ENCODE measurements around the gene CPHXL.

Gene CPHXL

GRCh38 chr16:75726390-75726789 lies at the start of gene CPHXL:
CPHXL (minus strand) TSS chr16:75726490; CDS start chr16:75726442, 48 bp downstream.
- no peak for DNase-seq

GRCh38 chr16:75774197-75774596 lies 47.9 kb upstream of the CPHXL start:
- DNase-seq: no peak

GRCh38 chr16:75770051-75770450 lies 43.8 kb upstream of the CPHXL start:
- DNase-seq: no peak

GRCh38 chr16:75764154-75764768 lies 38.0 kb upstream of the CPHXL start:
- peak; percentile 14 for DNase-seq

GRCh38 chr16:75763204-75763603 lies 36.9 kb upstream of the CPHXL start:
- no peak for DNase-seq

- no peak for DNase-seq
Measured at GRCh38 chr16:75762746-75763145, 36.5 kb upstream of the CPHXL start.

- DNase-seq: no peak
Measured at GRCh38 chr16:75761108-75761507, 34.8 kb upstream of the CPHXL start.

GRCh38 chr16:75760018-75760519 lies 33.8 kb upstream of the CPHXL start:
- no peak for DNase-seq

- no peak for DNase-seq
Measured at GRCh38 chr16:75758215-75758614, 31.9 kb upstream of the CPHXL start.

- DNase-seq: no peak
Measured at GRCh38 chr16:75754141-75754540, 27.9 kb upstream of the CPHXL start.

GRCh38 chr16:75750528-75750927 lies 24.2 kb upstream of the CPHXL start:
- DNase-seq: no peak

- no peak for DNase-seq
Measured at GRCh38 chr16:75746359-75746758, 20.1 kb upstream of the CPHXL start.

- no peak for DNase-seq
Measured at GRCh38 chr16:75745823-75746222, 19.5 kb upstream of the CPHXL start.

GRCh38 chr16:75745242-75745641 lies 19.0 kb upstream of the CPHXL start:
- no peak for DNase-seq

- no peak for DNase-seq
Measured at GRCh38 chr16:75742424-75743047, 16.2 kb upstream of the CPHXL start.

- DNase-seq: no peak
Measured at GRCh38 chr16:75733305-75734211, 7.3 kb upstream of the CPHXL start.

GRCh38 chr16:75732871-75733270 lies 6.6 kb upstream of the CPHXL start:
- DNase-seq: no peak

GRCh38 chr16:75727221-75727620 lies 931 bp upstream of the CPHXL start:
- DNase-seq: no peak

- no peak for DNase-seq
Measured at GRCh38 chr16:75718452-75718851, 7.8 kb downstream of the CPHXL start.

- no peak for DNase-seq
Measured at GRCh38 chr16:75714661-75715060, 11.6 kb downstream of the CPHXL start.

- no peak for DNase-seq
Measured at GRCh38 chr16:75710344-75710743, 15.9 kb downstream of the CPHXL start.

- DNase-seq: no peak
Measured at GRCh38 chr16:75703306-75703705, 23.0 kb downstream of the CPHXL start.

- no peak for DNase-seq
Measured at GRCh38 chr16:75702242-75702641, 24.0 kb downstream of the CPHXL start.

- DNase-seq: no peak
Measured at GRCh38 chr16:75701361-75701760, 24.9 kb downstream of the CPHXL start, which contains the start of gene DUXB. DUXB (minus strand) TSS chr16:75701461; CDS start chr16:75701418, 43 bp downstream.
